Naive thymus-derived CD8-positive, alpha-beta T cell (primary cell): ENCODE data around the gene C19orf33. TPM values are rescaled to one million over a fixed set of nuclear protein-coding genes. Genes with fewer than 3 reads are reported as not detected.

Source experiments
- ATAC-seq, 2 donors: fragments of 150-1000 bp; cut with Tn5 transposase in 1 of 2; sonication (Bioruptor Pico), chemical (Tn5 transposase) in 1 of 2; 1 replicate in 1 of 2; 2 replicates in 1 of 2; pipeline ENCODE4 v1.10.0; 2021; ENCODE audit warnings: mild to moderate bottlenecking in 2 of 2, moderate library complexity in 2 of 2
- POLR2A ChIA-PET: fragments of 350-600 bp; sonication (Branson Sonifier 250); formaldehyde crosslinking; loops from one replicate; lab custom pipeline; 2021; ENCODE audit warnings: antibody characterized with exemption; lab: Charles Lee
- DNase-seq, 10 donors: peaks; one replicate each; pipeline versions ENCODE4 v3.0.0 to v3.0.0-alpha.2; 2020 to 2022
- H3K27ac Mint-ChIP-seq, 10 donors: one replicate each; pipeline ENCODE4 v1.8.0; 2020 to 2022; ENCODE audit warnings: mild to moderate bottlenecking in 10 of 10, mixed read lengths in 10 of 10, moderate library complexity in 4 of 10, inconsistent platforms in 1 of 10
- H3K27me3 Mint-ChIP-seq, 5 donors: one replicate each; pipeline ENCODE4 v1.8.0; 2021 to 2022; ENCODE audit warnings: mixed read lengths in 5 of 5
- H3K36me3 Mint-ChIP-seq, 3 donors: one replicate each; pipeline ENCODE4 v1.8.0; 2020 to 2022; ENCODE audit warnings: mixed read lengths in 3 of 3, mild to moderate bottlenecking in 2 of 3, inconsistent platforms in 1 of 3
- H3K4me1 Mint-ChIP-seq, 4 donors: one replicate each; pipeline ENCODE4 v1.8.0; 2021 to 2022; ENCODE audit warnings: mixed read lengths in 4 of 4
- H3K4me3 Mint-ChIP-seq, 10 donors: one replicate each; pipeline ENCODE4 v1.8.0; 2020 to 2022; ENCODE audit warnings: mild to moderate bottlenecking in 10 of 10, mixed read lengths in 10 of 10, moderate library complexity in 6 of 10, inconsistent platforms in 1 of 10
- H3K9me3 Mint-ChIP-seq, 9 donors: one replicate each; pipeline ENCODE4 v1.8.0; 2020 to 2022; ENCODE audit warnings: mixed read lengths in 9 of 9, mild to moderate bottlenecking in 3 of 9, inconsistent platforms in 1 of 9, moderate library complexity in 1 of 9
- polyA plus RNA-seq, 3 donors: library from polyadenylated mRNA; unstranded; fragments of 300-500 nt; fragmentation: Illumina TruSeq; gene quantifications; one replicate each; pipeline ENCODE4 v1.2.3, GENCODE V29; 2021
- total RNA-seq, 8 experiments: library from RNA in 2 of 8; stranded (reverse) in 2 of 8; gene quantifications; one replicate each; pipeline ENCODE4 v1.2.3 and lab custom pipeline; 2021 to 2026

C19orf33 gene
- total and polyA plus RNA-seq, 5 experiments from 2014 or later = 1.1 to 1.2 TPM; not detected in 3

DNA sequence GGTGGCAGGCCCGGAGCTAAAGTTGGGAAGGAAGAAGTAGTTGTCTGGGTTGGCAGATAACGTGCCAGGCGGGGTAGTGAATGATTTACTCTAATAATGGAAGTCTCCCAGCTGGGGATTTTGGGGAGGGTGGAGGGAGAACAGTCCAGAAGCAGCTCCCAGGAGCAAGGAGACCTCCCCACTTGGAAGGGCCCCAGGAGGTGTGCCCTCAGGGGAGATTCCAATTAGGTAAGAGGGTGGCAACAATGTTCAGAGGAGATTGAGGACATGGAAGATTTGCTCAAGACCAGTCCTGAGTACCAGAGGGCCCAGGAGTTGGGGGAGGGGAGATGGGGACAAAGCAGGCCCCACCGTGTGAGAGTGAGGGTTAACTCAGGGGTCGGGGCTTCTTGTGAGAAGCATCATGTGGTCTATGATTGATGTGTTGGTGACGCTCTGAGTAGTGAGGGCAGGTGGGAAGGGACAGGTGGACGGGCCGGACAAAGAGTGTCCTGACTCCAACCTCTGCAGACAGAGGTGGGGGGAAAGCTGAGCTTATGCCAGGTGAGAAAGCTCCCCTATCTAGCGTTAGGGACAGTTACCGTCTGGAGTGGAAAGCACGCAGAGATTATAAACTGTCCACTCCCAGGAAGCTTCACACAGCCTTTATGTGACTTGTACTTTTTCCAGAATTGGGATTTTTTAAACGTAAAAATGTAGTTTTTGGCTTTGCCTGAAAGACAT lies 36.1 kb upstream of the C19orf33 start:
- DNase-seq = no peak
- POLR2A ChIA-PET = interaction anchor here (0.6 kb wide), 1 partner anchor 10 kb away, joined by 3 read pairs; no protein-coding TSS in a partner anchor
- ATAC-seq = no peak
- no peak overlapping the region for H3K4me3 Mint-ChIP-seq
- H3K9me3 Mint-ChIP-seq = no peaks in the 10 kb centered on the region
- H3K4me1 Mint-ChIP-seq = peaks cover 30 to 53% (median 44%) of the 10 kb centered on the region in 4 donors
- H3K27ac Mint-ChIP-seq = peak overlapping the region in 4 of 10 donors; percentile 37 to 73 (median 48)
- peaks cover 0 to 6% (median 0%) of the 10 kb centered on the region in 3 donors for H3K36me3 Mint-ChIP-seq
- no peaks in the 10 kb centered on the region for H3K27me3 Mint-ChIP-seq

DNA sequence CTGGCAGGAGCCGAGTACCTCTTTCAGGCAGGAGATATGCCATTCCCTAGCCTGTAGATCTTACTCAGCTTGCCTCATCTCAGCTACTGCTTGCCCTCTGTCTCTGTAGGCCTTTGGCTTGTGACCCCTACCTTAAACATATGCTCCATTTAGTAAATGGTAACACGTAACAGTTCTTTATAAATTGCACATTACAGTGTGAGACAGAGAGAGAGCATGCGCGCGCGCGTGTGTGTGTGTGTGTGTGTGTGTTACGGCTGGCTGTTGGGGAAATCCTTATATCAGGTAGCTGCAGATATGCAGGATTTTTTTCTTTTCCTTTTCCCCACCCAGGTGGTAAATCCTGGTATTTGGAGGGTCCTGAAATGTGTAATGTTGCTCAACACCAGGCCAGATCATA lies 35.5 kb upstream of the C19orf33 start:
- peaks cover 30 to 56% (median 43%) of the 10 kb centered on the region in 4 donors for H3K4me1 Mint-ChIP-seq
- ATAC-seq = no peak
- peak overlapping the region in 3 of 10 donors; percentile 37 to 58 (median 38) for H3K27ac Mint-ChIP-seq
- H3K27me3 Mint-ChIP-seq = no peaks in the 10 kb centered on the region
- no peaks in the 10 kb centered on the region for H3K9me3 Mint-ChIP-seq
- no peak overlapping the region for H3K4me3 Mint-ChIP-seq
- DNase-seq = no peak
- H3K36me3 Mint-ChIP-seq = peaks cover 0 to 6% (median 0%) of the 10 kb centered on the region in 3 donors
- POLR2A ChIA-PET = interaction anchor here (0.6 kb wide), 1 partner anchor 11 kb away, joined by 3 read pairs; no protein-coding TSS in a partner anchor

DNA sequence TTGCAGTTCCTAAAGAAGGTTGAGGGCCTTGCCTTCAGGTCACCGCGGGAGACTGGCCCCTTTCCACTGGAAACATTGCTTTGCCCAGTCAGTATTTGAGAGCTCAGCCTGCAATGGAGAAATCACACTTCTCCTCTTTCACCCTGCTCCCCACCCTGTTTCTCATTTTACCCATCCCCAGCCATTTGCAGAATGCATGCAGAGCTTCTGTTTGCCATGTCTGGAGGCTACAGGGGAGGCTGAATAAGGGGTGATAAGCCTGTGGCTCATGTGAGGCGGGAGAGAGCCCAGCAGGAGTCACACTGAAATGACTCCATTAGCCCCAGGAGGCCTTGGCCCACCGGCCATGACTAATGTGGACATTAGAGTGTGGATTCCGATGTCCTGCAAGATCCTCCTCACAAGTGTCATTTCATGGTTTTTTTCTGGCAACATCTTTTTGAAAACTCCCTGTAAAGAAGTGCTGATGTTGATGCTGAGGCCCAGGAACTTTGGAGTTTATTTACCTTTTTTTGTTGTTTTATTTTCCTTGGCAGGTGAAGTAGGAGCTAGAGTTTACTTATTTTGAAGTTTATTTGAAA lies 33.4 kb upstream of the C19orf33 start:
- no peaks in the 10 kb centered on the region for H3K27me3 Mint-ChIP-seq
- POLR2A ChIA-PET = no interaction called here
- no peak for DNase-seq
- H3K36me3 Mint-ChIP-seq = peaks cover 0 to 14% (median 0%) of the 10 kb centered on the region in 3 donors
- no peak overlapping the region for H3K4me3 Mint-ChIP-seq
- H3K27ac Mint-ChIP-seq = peak overlapping the region in 1 of 10 donors; percentile 2
- no peak for ATAC-seq
- no peaks in the 10 kb centered on the region for H3K9me3 Mint-ChIP-seq
- H3K4me1 Mint-ChIP-seq = peaks cover 17 to 43% (median 30%) of the 10 kb centered on the region in 4 donors

DNA sequence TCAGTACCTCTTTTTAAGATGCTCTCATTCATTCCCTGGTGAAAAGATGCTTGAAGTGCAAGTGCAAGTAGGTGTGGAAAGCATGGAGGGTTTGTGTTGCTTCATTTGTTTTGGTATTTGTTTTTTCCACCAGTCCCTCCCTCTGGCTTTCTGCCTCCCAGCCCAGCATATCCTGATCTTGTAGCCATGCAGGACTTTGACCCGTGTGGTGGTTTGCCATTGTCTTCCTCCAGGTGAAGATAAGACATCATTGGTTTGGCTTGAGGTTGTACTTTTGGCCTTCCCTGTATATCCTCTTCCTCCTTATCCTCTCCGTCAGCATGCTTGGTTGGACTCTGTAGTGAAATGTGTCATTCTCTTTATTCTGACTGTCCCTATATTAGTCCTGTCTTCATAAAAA lies 30.6 kb upstream of the C19orf33 start:
- no peak overlapping the region for H3K4me3 Mint-ChIP-seq
- POLR2A ChIA-PET = no interaction called here
- H3K4me1 Mint-ChIP-seq = peaks cover 0 to 18% (median 10%) of the 10 kb centered on the region in 4 donors
- DNase-seq = no peak
- ATAC-seq = no peak
- no peaks in the 10 kb centered on the region for H3K27me3 Mint-ChIP-seq
- H3K27ac Mint-ChIP-seq = peak overlapping the region in 1 of 10 donors; percentile 40
- peaks cover 0 to 14% (median 0%) of the 10 kb centered on the region in 3 donors for H3K36me3 Mint-ChIP-seq
- no peaks in the 10 kb centered on the region for H3K9me3 Mint-ChIP-seq

DNA sequence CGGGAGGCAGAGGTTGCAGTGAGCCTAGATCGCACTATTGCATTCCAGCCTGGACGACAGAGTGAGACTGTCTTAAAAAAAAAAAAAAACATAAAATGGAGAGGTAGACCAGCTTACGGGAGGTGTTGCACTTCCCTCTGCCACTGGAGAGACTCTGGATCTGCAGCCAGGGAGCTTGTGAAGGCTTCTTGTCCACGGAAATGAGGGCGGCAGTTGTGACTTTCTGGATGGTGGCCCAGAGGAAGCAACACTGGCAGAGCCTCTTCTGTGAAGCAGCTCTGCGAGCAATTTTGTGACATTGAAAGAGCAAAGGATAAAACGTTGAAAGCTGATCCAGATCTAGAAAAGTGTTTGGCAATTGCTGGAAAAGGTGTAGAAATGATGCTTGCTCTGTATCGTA lies 29.3 kb upstream of the C19orf33 start:
- Mint-ChIP-seq H3K27ac (no peak overlapping the region), H3K4me3 (no peak overlapping the region), H3K36me3 (peaks cover 0 to 10% (median 0%) of the 10 kb centered on the region in 3 donors), H3K4me1 (peaks cover 0 to 16% (median 7%) of the 10 kb centered on the region in 4 donors), H3K27me3 (no peaks in the 10 kb centered on the region), H3K9me3 (no peaks in the 10 kb centered on the region)
- no peak for ATAC-seq
- POLR2A ChIA-PET = no interaction called here
- DNase-seq = no peak

DNA sequence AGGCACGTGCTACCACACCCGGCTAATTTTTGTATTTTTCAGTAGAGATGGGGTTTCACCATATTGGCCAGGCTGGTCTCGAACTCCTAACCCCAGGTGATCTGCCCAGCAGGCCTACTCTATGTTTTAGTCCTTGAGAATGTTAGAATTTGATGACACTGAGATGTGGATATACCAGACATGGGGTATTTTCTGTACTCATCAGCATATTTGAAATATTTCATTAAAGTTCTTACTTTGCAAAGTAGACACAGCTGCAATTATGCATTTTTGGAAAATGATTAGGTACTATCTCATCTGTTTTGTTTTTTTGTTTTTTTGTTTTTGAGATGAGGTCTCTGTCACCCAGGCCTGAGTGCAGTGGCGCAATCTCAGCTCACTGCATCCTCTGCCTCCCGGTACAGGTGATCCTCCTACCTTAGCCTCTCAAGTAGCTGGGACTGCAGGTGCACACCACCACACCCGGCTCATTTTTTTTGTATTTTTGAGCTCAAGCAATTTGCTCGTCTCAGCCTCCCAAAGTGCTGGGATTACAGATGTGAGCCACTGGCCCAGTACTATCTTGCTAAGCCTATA lies 27.0 kb upstream of the C19orf33 start:
- DNase-seq (no peak), ATAC-seq (no peak)
- Mint-ChIP-seq H3K9me3 (no peaks in the 10 kb centered on the region), H3K27me3 (no peaks in the 10 kb centered on the region), H3K27ac (no peak overlapping the region), H3K36me3 (peaks cover 0 to 19% (median 0%) of the 10 kb centered on the region in 3 donors), H3K4me3 (no peak overlapping the region), H3K4me1 (peaks cover 5 to 18% (median 10%) of the 10 kb centered on the region in 4 donors)
- POLR2A ChIA-PET = interaction anchor here (0.6 kb wide), 1 partner anchor 1306 kb away, joined by 3 read pairs; no protein-coding TSS in a partner anchor

DNA sequence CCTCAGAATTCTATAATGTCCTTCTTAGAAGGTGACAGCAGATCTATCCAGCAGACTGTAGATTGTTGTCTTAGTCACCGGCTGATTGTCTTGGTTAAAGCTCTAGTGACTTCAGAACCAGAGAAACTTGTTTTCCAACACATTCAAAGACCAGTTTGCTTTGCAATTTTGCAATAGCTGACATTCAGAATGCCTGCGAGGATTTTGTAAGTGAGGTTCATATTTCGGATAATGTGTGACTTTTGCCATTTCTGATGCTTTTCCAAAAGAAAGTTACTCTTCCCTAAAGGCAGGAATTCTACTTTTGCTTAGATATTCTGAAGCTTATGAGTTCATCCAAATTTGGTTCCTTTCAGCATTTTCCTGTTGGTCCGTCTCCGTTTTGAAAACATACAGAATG lies 26.5 kb upstream of the C19orf33 start:
- Mint-ChIP-seq H3K27me3 (no peaks in the 10 kb centered on the region), H3K27ac (peak overlapping the region in 1 of 10 donors; percentile 47), H3K4me3 (no peak overlapping the region), H3K36me3 (peaks cover 0 to 19% (median 0%) of the 10 kb centered on the region in 3 donors), H3K4me1 (peaks cover 6 to 23% (median 14%) of the 10 kb centered on the region in 4 donors), H3K9me3 (no peaks in the 10 kb centered on the region)
- POLR2A ChIA-PET = no interaction called here
- DNase-seq (no peak), ATAC-seq (no peak)

DNA sequence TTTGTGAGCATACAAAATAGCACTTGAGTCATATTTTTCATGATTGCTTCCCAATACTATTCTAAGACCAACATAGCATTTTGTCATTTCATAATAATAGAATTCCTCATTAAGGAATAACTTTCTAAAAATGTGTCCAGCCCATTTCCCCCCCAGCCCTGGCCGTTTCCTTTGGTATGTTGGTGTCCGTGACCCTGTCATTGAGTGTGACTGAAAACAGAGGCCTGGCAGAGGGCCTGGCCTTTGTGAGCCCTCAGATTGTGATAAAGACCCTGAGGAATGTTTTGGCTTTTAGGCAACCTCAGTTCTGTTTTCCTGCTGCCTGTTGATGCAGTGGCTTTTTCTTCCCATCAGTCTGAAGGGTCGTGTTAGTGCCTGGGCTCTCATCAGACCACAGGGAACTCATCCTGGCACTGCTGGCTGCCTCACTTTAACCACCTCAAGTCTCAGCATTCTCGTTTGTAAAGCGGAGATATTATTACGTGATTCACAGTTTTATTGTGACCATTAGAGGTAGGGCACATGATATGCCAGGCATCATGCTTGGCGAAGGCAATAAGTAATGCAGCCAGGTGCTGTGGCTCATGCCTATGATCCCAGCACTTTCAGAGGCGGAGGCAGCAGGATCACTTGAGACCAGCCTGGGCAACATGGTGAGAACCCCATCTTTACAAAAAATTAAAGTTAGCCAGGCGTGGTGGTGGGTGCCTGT lies 25.9 kb upstream of the C19orf33 start:
- Mint-ChIP-seq H3K36me3 (peaks cover 0 to 19% (median 0%) of the 10 kb centered on the region in 3 donors), H3K4me1 (peaks cover 6 to 24% (median 15%) of the 10 kb centered on the region in 4 donors), H3K27me3 (no peaks in the 10 kb centered on the region), H3K9me3 (no peaks in the 10 kb centered on the region), H3K27ac (peak overlapping the region in 1 of 10 donors; percentile 47), H3K4me3 (no peak overlapping the region)
- ATAC-seq = no peak
- no peak for DNase-seq
- POLR2A ChIA-PET = interaction anchor here (0.5 kb wide), 1 partner anchor 41 kb away, joined by 3 read pairs; no protein-coding TSS in a partner anchor

DNA sequence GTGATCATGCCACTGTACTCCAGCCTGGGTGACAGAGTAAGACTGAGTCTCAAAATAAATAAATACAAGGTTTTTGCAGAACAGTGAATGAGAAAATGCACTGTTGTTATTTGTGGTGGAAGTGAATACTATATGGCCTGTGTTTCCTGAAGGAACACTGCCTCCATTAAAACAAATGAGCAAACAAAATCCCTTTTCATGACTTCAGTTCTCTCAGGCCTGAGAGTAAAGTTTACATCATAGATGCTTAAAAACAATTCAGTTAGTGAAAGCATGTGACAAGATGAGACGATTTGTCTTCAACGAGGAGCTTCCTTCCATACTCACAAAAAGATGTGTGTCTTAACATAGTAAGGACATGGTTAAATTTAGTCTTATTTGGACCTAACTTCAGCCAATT lies 25.3 kb upstream of the C19orf33 start:
- no peaks in the 10 kb centered on the region for H3K27me3 Mint-ChIP-seq
- POLR2A ChIA-PET = interaction anchor here (0.5 kb wide), 1 partner anchor 42 kb away, joined by 3 read pairs; no protein-coding TSS in a partner anchor
- no peaks in the 10 kb centered on the region for H3K9me3 Mint-ChIP-seq
- DNase-seq (no peak), ATAC-seq (no peak)
- peaks cover 0 to 22% (median 0%) of the 10 kb centered on the region in 3 donors for H3K36me3 Mint-ChIP-seq
- no peak overlapping the region for H3K27ac Mint-ChIP-seq
- H3K4me1 Mint-ChIP-seq = peaks cover 6 to 19% (median 13%) of the 10 kb centered on the region in 4 donors
- H3K4me3 Mint-ChIP-seq = no peak overlapping the region

DNA sequence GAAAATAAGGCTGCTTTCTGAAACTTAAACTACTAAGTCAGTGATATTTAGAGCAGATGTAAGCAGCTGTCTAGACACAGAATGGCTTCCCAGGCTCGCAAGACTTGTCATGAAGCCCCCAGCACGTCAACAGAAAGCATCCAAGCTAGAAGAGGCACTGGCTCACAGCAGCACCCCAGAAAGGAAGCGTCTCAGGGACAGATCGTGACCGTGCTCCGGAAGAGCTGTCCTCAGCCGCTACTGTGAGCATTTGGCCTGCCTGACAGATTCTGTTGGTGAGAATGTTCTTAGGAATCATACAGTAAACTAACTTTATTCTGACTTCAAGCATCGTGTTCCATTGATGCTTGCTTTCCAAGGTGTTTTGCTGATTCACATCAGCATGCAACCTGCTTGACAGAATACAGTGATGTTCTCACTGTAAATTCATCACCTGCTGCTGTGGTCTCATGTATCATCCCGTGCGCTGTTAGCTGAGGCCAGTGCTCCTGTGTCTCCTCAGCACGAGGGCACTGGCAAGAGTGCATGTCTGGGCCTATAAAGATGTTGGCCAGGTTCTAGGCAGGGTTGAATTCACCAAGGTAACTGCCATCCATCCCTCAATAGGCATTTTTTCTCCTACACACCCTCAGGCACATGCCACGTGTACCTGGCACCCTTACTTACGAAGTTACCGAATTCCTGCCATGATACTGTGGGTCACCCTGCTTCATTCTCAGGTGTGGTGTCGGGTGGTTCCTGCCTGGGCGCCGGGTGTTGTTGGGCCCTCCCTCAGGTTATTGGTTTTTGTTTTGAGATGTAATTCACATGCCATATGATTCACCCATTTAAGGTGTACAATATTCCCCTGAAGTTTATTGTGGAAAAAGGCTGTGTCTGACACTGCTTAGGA lies 23.8 kb upstream of the C19orf33 start:
- ATAC-seq = no peak
- peak in 1 of 10 donors; percentile 15 for DNase-seq
- no peaks in the 10 kb centered on the region for H3K9me3 Mint-ChIP-seq
- H3K27ac Mint-ChIP-seq = peak overlapping the region in 4 of 10 donors; percentile 36 to 76 (median 54)
- no peaks in the 10 kb centered on the region for H3K27me3 Mint-ChIP-seq
- POLR2A ChIA-PET = no interaction called here
- H3K4me1 Mint-ChIP-seq = peaks cover 6 to 19% (median 15%) of the 10 kb centered on the region in 4 donors
- peaks cover 0 to 23% (median 2%) of the 10 kb centered on the region in 3 donors for H3K36me3 Mint-ChIP-seq
- H3K4me3 Mint-ChIP-seq = no peak overlapping the region

DNA sequence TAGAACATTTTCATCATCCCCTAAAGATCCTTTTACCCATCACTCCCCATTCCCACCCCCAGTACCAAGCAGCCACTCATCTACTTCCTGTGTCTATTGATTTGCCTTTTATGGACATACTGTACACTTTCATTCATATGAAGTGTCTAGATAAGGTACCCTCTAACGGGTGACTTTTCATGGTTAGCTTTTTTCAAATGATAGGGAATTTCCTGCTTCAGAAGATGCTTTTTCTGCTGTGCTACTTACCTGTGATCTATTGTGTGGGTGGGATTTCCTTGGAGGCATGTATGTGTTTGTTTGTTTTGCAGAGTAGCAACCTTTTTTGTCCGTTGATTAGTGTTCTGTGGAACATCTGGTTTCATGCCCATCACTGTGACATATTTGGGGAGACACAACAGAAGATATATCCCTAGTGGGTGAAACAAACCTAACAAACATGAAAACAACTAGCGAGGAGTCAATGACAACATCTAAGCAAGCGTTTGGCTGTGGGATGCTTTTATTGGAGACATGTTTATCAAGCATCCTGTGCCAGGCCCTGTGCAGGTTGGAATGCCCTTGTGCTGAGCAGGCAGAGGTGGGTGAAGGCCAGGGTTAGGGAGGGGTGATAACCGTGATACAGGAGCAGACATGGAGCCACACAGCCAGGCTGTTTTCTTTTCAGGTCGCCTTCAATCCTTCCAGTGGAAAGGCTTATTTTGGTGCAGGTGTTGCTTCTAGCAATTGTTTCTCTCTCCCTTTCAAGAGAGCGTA lies 22.1 kb upstream of the C19orf33 start:
- ATAC-seq = peak; percentile 35 to 84
- peaks cover 0 to 39% (median 7%) of the 10 kb centered on the region in 3 donors for H3K36me3 Mint-ChIP-seq
- no peak overlapping the region for H3K4me3 Mint-ChIP-seq
- H3K27ac Mint-ChIP-seq = peak overlapping the region; percentile 1 to 91 (median 54)
- no peaks in the 10 kb centered on the region for H3K9me3 Mint-ChIP-seq
- peak in 3 of 10 donors; percentile 4 to 50 (median 18) for DNase-seq
- POLR2A ChIA-PET = interaction anchor here (1.2 kb wide), 1 partner anchor 93 kb away, joined by 3 read pairs; no protein-coding TSS in a partner anchor
- no peaks in the 10 kb centered on the region for H3K27me3 Mint-ChIP-seq
- peaks cover 6 to 19% (median 15%) of the 10 kb centered on the region in 4 donors for H3K4me1 Mint-ChIP-seq
